Measurements from ENCODE around the gene ANXA8.

DNA sequence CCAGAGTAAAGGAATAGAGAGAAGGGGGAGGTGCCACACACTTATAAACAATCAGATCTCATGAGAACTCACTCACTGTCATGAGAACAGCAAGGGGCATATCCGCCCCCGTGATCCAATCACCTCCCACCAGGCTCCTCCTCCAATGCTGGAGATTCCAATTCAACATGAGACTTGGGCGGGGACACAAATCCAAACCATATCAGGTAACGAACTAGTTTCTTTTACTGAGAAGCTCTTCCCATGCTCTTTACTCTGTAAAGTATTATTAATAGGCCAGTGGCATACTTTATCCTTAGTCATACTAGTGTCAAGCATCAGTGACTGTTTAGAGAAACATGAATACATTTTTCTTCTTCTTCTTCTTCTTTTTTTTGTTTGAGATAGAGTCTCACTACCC lies 60.4 kb downstream of the ANXA8 start:
- no peak for TF ChIP-seq POLR2A (IDR thresholded peaks at IDR 0.05)
- TF ChIP-seq, protein P1, sequence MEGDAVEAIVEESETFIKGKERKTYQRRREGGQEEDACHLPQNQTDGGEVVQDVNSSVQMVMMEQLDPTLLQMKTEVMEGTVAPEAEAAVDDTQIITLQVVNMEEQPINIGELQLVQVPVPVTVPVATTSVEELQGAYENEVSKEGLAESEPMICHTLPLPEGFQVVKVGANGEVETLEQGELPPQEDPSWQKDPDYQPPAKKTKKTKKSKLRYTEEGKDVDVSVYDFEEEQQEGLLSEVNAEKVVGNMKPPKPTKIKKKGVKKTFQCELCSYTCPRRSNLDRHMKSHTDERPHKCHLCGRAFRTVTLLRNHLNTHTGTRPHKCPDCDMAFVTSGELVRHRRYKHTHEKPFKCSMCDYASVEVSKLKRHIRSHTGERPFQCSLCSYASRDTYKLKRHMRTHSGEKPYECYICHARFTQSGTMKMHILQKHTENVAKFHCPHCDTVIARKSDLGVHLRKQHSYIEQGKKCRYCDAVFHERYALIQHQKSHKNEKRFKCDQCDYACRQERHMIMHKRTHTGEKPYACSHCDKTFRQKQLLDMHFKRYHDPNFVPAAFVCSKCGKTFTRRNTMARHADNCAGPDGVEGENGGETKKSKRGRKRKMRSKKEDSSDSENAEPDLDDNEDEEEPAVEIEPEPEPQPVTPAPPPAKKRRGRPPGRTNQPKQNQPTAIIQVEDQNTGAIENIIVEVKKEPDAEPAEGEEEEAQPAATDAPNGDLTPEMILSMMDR (IDR thresholded peaks at IDR 0.05): no peak
- no peak for TF ChIP-seq POLR2AphosphoS5 (IDR thresholded peaks at IDR 0.05)
